GM12891 (cell line): ENCODE data around the gene NEK6.

Experiments
- PAX5 ChIP-seq: IDR thresholded peaks from 2 replicates; pipeline ENCODE4 v1.6.1; 2011; ENCODE audit warnings: low read length, moderate library complexity, mild to moderate bottlenecking; ENCODE audit not compliant: insufficient read depth, severe bottlenecking
- POLR2A ChIP-seq: IDR thresholded peaks from 2 replicates; pipeline ENCODE4 v1.6.1; 2011; ENCODE audit warnings: low read depth, low read length, control low read depth
- POLR2AphosphoS5 ChIP-seq: IDR thresholded peaks from 2 replicates; pipeline ENCODE4 v1.6.1; 2011; ENCODE audit warnings: low read depth, low read length, control low read depth
- POU2F2 ChIP-seq: IDR thresholded peaks from 2 replicates; pipeline ENCODE4 v1.6.1; 2011; ENCODE audit warnings: low read depth, mild to moderate bottlenecking, control low read depth, low read length, moderate library complexity
- TAF1 ChIP-seq: IDR thresholded peaks from 2 replicates; pipeline ENCODE4 v1.6.1; 2011; ENCODE audit warnings: low read depth, low read length, control low read depth

DNA sequence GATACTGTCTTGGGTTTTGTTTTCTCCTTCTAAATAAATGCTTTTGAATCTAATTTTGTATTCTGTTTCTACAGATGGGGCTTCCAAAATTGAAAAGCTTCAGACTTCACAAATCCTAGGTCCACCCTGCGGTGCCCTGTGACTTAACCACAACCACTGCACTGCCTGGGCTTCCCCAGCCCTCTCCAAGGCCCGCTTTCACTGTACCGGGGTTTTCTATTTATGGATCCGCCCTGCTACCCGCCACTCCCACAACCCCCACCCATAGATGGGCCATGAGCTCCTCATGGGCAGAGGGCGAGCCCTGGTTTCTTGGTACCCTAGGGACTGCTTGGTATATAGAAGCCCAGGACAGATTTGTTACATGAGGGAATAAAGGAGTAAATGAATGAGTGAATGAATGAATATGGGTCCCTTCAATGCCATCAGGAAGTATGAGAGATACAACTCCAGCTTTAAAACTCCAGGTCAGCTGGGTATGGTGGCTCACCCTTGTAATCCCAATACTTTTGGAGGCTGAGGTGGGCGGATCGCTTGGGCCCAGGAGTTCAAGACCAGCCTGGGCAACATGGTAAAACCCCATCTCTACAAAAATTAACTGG, 39.8 kb upstream of the NEK6 start:
- TF ChIP-seq TAF1 (no peak), PAX5 (no peak), POLR2A (no peak), POLR2AphosphoS5 (no peak), POU2F2 (peak; percentile 12; the same call in 1 of the 2 replicates)
